GM23248 (cell line): ENCODE results near the gene CTF1. TPM values are rescaled to one million over a fixed set of nuclear protein-coding genes. Genes with fewer than 3 reads are reported as not detected.
A peak's percentile ranks its signal among the peaks of the same experiment; 100 is the strongest.

ENCODE experiments used
- DNase-seq: peaks from one replicate; pipeline ENCODE4 v3.0.0-alpha.2; 2015
- H2AFZ ChIP-seq: fragments of 200-600 bp; sonication (generic); 2 replicates; pipeline ENCODE4 v1.6.1; 2016; ENCODE audit warnings: antibody characterized with exemption
- H3F3A ChIP-seq: fragments of 200-600 bp; sonication (generic); 2 replicates; pipeline ENCODE4 v1.6.1; 2016; ENCODE audit warnings: mild to moderate bottlenecking, antibody characterized with exemption, mixed run types; ENCODE audit not compliant: insufficient read depth
- H3K27ac ChIP-seq: fragments of 200-600 bp; sonication (generic); 2 replicates; pipeline ENCODE4 v1.5.1; 2016; ENCODE audit warnings: mild to moderate bottlenecking
- H3K27me3 ChIP-seq: fragments of 200-600 bp; sonication (generic); replicated peaks from 2 replicates; pipeline ENCODE4 v1.6.1; 2016; ENCODE audit warnings: mild to moderate bottlenecking; ENCODE audit not compliant: insufficient read depth
- H3K36me3 ChIP-seq: fragments of 200-600 bp; sonication (generic); 2 replicates; pipeline ENCODE4 v1.6.1; 2016; ENCODE audit warnings: low read depth, mild to moderate bottlenecking
- H3K4me1 ChIP-seq: fragments of 200-600 bp; sonication (generic); 2 replicates; pipeline ENCODE4 v1.6.1; 2016; ENCODE audit warnings: mild to moderate bottlenecking; ENCODE audit not compliant: insufficient read depth
- H3K4me2 ChIP-seq: fragments of 200-600 bp; sonication (generic); one replicate; pipeline ENCODE4 v1.6.1; 2016; ENCODE audit warnings: mild to moderate bottlenecking; ENCODE audit not compliant: unreplicated experiment
- H3K4me3 ChIP-seq: fragments of 200-600 bp; sonication (generic); 2 replicates; pipeline ENCODE4 v1.5.1; 2016; ENCODE audit warnings: mild to moderate bottlenecking
- H3K79me2 ChIP-seq: fragments of 200-600 bp; sonication (generic); 2 replicates; pipeline ENCODE4 v1.6.1; 2016; ENCODE audit warnings: mild to moderate bottlenecking; ENCODE audit not compliant: insufficient read depth
- H3K9ac ChIP-seq: fragments of 200-600 bp; sonication (generic); 2 replicates; pipeline ENCODE4 v1.6.1; 2016; ENCODE audit warnings: mild to moderate bottlenecking
- H3K9me2 ChIP-seq: fragments of 200-600 bp; sonication (generic); 2 replicates; pipeline ENCODE4 v1.6.1; 2016; ENCODE audit warnings: mixed run types, mild to moderate bottlenecking, moderate library complexity; ENCODE audit not compliant: insufficient read depth
- H3K9me3 ChIP-seq: fragments of 200-600 bp; sonication (generic); one replicate; pipeline ENCODE4 v1.6.1; 2017; ENCODE audit warnings: low read depth
- H4K20me1 ChIP-seq: fragments of 200-600 bp; sonication (generic); 2 replicates; pipeline ENCODE4 v1.6.0; 2016; ENCODE audit not compliant: insufficient read depth
- EZH2 ChIP-seq: fragments of 200-600 bp; sonication (generic); IDR thresholded peaks from 2 replicates; pipeline ENCODE4 v1.6.1; 2018; ENCODE audit warnings: antibody characterized with exemption, mild to moderate bottlenecking; ENCODE audit not compliant: insufficient read depth, poor library complexity, severe bottlenecking
- EZH2phosphoT487 ChIP-seq: fragments of 200-600 bp; sonication (generic); IDR thresholded peaks from 2 replicates; pipeline ENCODE4 v1.6.1; 2018; ENCODE audit warnings: antibody characterized with exemption, moderate library complexity, mild to moderate bottlenecking, low read depth; ENCODE audit not compliant: insufficient read depth
- WGBS, 2 experiments: methylation state at CpG; one replicate each; pipeline ENCODE4 v1.1.6; 2015 to 2017; ENCODE audit warnings: low lambda C conversion rate in 2 of 2, low coverage in 1 of 2; ENCODE audit errors: missing lambda C conversion rate in 2 of 2; 5-methylcytosine and 5-hydroxymethylcytosine counted together
- in situ Hi-C: fragments of 300-500 bp; cut with MboI; formaldehyde crosslinking; loops from 2 replicates; pipeline ENCODE4 v1.15.0; 2020
- polyA plus RNA-seq: library from polyadenylated mRNA; unstranded; fragments of >200 nt; fragmentation: Nextera tagmentation; extraction: Ambion mirVana; gene quantifications from 2 replicates; pipeline ENCODE4 v1.2.1, GENCODE V29; 2016
- total RNA-seq: library from RNA; depleted of rRNA; stranded (reverse); fragments of >200 nt; shearing (Covaris generic); gene quantifications from 2 replicates; pipeline ENCODE4 v1.2.3, GENCODE V29; 2014

The CTF1 gene
- total and polyA plus RNA-seq, 2 experiments from 2014 or later = 2.1 to 4.8 TPM

GRCh38 chr16:30867747-30868146 lies 28.7 kb upstream of the CTF1 start:
- Histone ChIP-seq H3F3A (no peaks in the 10 kb centered on the region), H3K4me2 (no peak overlapping the region), H3K9ac (no peak overlapping the region), H3K9me2 (no peaks in the 10 kb centered on the region), H3K79me2 (peaks cover 3% of the 10 kb centered on the region; the same call in 1 of the 2 replicates), H3K9me3 (no peaks in the 10 kb centered on the region), H3K36me3 (no peaks in the 10 kb centered on the region), H3K4me3 (no peak overlapping the region), H3K4me1 (no peaks in the 10 kb centered on the region), H4K20me1 (no peaks in the 10 kb centered on the region), H2AFZ (no peak overlapping the region), H3K27ac (no peak overlapping the region), H3K27me3 (no peaks in the 10 kb centered on the region)
- peak; percentile 50 for DNase-seq
- WGBS, 2 experiments = 84 to 86% methylated on average over 5 of the region's 5 CpGs
- TF ChIP-seq EZH2phosphoT487 (no peak), EZH2 (no peak)
- in situ Hi-C loops = no loop called here

DNA sequence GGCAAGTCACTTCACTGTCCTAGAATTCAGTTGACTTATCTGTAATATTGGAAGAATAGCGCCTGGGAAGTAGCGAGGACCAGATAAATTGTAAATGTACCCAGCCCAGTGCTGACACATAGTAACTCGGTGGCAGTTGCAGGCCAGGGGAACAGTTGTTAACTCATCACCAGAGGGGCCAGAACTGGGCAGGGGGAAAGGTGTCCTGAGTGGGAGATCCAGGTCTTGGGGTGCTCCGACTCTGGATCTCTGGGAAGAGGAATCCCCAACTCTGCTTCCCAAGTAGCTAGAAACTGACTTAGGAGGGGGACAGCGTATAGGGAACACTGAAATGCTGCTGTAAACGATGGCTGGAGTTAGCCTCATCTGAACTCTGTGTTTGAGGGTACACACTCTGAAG lies 25.5 kb upstream of the CTF1 start:
- no peaks in the 10 kb centered on the region for H3K9me3 ChIP-seq
- in situ Hi-C loops = no loop called here
- no peak for TF ChIP-seq EZH2
- no peak for TF ChIP-seq EZH2phosphoT487
- peaks cover under 1% of the 10 kb centered on the region; the same call in 1 of the 2 replicates for H3K4me1 ChIP-seq
- no peak overlapping the region for H3K4me3 ChIP-seq
- no peaks in the 10 kb centered on the region for H3K36me3 ChIP-seq
- no peak overlapping the region for H2AFZ ChIP-seq
- no peaks in the 10 kb centered on the region for H3K9me2 ChIP-seq
- peaks cover 5% of the 10 kb centered on the region for H3F3A ChIP-seq
- no peaks in the 10 kb centered on the region for H3K27me3 ChIP-seq
- peaks cover 18% of the 10 kb centered on the region for H3K79me2 ChIP-seq
- no peak for DNase-seq
- H3K9ac ChIP-seq = no peak overlapping the region
- H3K27ac ChIP-seq = no peak overlapping the region
- no peaks in the 10 kb centered on the region for H4K20me1 ChIP-seq
- 90 to 93% methylated on average over 6 of the region's 6 CpGs for WGBS, 2 experiments
- no peak overlapping the region for H3K4me2 ChIP-seq

DNA sequence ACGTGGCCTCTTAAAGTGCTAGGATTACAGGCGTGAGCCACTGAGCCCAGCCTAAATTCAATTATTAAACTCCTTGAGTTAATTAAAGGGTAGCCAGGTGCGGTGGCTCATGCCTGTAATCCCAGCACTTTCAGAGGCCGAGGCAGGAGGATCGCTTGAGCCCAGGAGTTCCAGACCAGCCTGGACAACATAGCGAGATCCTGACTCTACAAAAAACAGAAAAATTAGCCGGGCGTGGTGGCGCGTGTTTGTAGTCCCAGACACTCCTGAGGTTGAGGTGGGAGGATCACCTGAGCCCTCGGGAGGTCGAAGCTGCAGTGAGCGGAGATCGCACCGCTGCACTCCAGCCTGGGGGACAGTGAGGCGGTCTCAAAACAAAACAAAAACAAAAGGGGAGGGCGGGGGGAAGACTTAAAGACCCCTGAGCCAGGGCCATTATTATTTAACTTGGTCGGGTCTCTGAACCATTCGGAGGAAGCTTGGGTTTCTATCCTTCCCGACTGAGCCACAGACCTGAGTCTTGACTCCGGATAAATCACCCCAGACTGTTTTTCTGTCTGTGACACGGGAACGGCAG lies 22.1 kb upstream of the CTF1 start:
- Histone ChIP-seq H3K9ac (peak overlapping the region; percentile 98), H3F3A (peaks cover 12% of the 10 kb centered on the region), H3K27ac (peak overlapping the region; percentile 93), H3K4me3 (peak overlapping the region; percentile 100), H3K4me1 (peaks cover 12% of the 10 kb centered on the region), H3K9me3 (no peaks in the 10 kb centered on the region), H3K4me2 (peak overlapping the region; percentile 93), H4K20me1 (no peaks in the 10 kb centered on the region), H3K79me2 (peaks cover 39% of the 10 kb centered on the region), H3K27me3 (no peaks in the 10 kb centered on the region), H2AFZ (peak overlapping the region; percentile 98), H3K9me2 (no peaks in the 10 kb centered on the region), H3K36me3 (no peaks in the 10 kb centered on the region)
- TF ChIP-seq EZH2 (no peak), EZH2phosphoT487 (no peak)
- in situ Hi-C loops = no loop called here
- DNase-seq = no peak
- WGBS, 2 experiments = 22 to 23% methylated on average over 21 to 23 of the region's 23 CpGs

DNA sequence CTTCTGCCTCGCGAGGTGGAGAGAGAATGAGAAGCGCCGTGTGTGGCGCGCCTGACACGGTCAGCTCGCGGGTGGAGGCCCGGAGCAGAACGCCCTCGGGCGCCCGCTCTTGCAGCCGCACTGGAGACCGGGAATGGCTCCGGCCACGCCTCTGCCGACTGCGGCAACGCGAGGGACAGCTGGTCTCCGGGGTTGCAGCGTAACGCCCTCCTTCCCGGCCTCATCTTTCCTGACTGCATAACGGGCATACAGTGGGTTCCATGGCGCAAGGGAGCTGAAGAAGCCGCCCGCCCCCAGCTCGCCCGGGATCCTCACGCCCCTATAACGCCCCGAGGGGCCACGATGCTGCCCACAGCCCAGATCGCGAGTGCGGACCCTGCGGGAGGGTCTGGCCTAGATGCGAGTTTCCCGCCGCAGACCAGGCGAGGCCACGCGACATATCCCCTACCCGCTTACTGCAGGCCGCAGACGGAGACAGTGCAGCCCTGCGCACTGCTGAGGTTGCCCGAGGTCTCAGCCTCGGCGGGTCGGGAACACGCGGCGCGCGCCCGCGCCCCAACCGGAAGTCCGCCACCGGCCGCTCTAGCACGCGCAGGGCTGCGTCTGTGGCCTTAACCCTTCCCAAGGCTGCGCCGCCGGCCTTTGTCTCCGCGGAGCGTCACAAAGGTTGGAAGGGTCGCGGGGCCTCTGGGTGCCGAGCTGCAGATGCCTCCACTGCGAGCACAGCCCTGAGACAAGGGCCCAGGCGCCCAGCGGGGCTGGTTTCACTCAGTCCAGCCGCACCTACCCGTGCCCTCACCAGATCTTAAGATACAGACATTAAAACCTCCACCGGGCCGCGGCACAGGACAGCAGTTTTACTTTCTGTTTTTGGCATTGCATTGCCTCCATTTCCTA lies 21.3 kb upstream of the CTF1 start:
- Histone ChIP-seq H3K36me3 (no peaks in the 10 kb centered on the region), H2AFZ (peak overlapping the region; percentile 98), H3K27me3 (no peaks in the 10 kb centered on the region), H3K9me2 (no peaks in the 10 kb centered on the region), H3K27ac (peak overlapping the region; percentile 93), H3K9me3 (no peaks in the 10 kb centered on the region), H3K4me3 (peak overlapping the region; percentile 100), H3K4me1 (peaks cover 12% of the 10 kb centered on the region), H4K20me1 (no peaks in the 10 kb centered on the region), H3K4me2 (peak overlapping the region; percentile 93), H3F3A (peaks cover 12% of the 10 kb centered on the region), H3K9ac (peak overlapping the region; percentile 98), H3K79me2 (peaks cover 39% of the 10 kb centered on the region)
- TF ChIP-seq EZH2 = no peak
- TF ChIP-seq EZH2phosphoT487 = no peak
- WGBS, 2 experiments = 1% methylated on average over 63 to 67 of the region's 85 CpGs
- peak; percentile 96 for DNase-seq
- in situ Hi-C loops = no loop called here
